GM10266 (cell line): ENCODE measurements around the gene NAP1L4.

Experiments
- DNase-seq: peaks from one replicate; pipeline ENCODE4 v3.0.0; 2012; ENCODE audit errors: extremely low spot score
- CTCF ChIP-seq: IDR thresholded peaks from 2 replicates; pipeline ENCODE4 v1.5.1; 2012; ENCODE audit warnings: mild to moderate bottlenecking, low read depth; ENCODE audit not compliant: control insufficient read depth, insufficient read depth; ENCODE audit errors: missing control alignments

The NAP1L4 gene

DNA sequence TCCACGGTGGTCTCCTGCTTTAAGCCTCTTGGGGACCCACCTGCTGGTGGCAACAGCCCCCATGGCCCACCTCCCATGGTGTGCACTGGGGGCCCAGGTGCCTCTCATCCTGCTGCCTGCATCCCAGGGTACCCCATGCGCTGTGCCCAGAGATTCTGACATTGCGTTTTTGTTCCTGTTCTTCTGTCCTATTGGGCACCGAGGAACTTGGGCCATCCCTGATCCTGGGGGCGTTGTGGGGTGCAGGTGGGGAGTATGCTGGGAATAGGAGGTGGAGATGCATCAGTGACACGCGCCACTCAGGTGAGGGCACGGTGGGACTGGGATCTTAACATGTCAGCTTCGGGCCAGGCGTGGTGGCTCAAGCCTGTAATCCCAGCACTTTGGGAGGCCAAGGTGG, 12.4 kb upstream of the NAP1L4 start:
- TF ChIP-seq CTCF = no peak
- no peak for DNase-seq

DNA sequence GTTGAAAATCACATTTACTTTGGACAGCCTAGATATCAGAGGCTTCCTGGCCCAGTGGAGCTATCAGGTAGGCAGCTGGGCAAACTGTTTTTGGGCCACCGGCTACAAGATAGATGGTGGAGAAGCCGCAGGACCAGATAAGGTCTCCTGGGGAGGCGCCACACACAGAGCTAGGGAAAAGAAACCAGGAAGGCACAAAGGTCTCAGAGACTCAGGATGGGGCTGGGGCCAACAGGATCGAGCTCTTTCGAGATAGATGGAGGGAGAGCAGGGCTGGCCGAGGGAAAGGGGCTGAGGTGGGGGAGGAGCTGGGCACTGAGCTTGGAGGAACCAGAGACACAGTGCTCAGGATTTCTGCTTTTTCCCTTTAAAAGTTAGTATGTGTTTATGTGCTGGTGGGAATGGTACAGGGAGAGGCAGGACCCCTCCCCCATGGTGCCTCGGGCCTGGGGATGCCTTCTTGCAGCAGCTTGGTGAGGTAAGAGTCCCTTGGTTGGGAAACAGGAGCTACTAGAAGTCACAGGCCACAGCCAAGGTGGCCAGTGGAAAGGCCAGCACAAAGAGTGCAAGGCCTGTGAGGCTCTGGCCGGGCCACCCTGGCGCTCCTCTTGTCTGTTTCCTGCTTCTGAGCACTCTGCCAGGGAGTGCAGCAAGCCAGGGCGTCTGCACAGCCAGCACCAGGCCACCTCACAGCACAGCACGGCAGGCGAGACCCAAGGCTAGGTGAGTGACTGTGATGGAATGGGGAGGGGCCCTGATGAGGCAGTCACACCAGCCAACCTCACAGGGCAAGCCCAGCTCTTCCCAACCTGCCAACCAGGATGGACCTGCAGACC, 11.5 kb upstream of the NAP1L4 start:
- no peak for TF ChIP-seq CTCF
- DNase-seq = no peak

DNA sequence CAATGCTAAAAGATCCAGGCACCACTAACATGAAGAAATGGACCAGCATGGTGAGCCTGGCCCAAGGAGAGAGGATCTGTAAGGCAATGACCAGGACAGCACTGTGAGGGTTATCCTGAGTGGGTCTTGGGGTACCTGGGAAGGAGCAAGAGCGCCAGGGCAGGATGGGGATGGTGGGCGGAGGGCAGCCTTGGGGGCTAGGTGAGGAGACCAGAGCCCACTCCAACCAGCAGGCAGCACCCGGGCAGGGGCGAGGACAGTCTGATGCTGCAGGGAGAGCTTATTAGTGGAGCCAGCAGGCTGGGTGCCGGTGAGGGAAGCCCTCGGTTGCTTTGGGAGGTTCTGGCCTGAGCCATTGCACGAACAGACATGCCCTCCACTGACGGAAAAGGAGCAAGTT, 10.7 kb upstream of the NAP1L4 start:
- no peak for DNase-seq
- no peak for TF ChIP-seq CTCF

DNA sequence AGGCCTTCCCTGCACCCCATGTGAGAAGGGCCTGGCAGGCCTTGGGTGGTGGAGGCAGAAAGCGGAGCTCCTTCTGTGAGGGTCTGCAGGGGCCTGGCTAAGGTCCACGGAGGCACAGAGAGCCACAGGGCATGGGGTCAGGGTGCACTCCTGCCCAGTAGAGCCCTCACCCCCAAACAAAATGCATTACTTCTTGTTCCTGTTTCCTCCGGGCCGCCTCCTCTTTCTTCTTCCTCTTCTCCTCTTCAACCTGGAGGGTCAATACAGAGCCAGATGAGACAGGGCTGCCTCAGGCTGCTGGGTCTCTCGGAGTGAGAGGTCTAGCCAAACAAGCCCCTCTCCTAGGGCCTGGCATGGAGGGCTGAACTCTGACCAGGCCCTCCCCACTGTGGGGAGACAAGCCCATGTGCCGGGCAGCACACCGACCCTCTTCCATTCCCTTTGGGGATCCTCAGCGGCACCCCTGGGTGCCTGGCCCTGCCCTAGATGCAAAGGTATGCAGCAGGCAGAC, 10.3 kb upstream of the NAP1L4 start:
- no peak for DNase-seq
- TF ChIP-seq CTCF = no peak

DNA sequence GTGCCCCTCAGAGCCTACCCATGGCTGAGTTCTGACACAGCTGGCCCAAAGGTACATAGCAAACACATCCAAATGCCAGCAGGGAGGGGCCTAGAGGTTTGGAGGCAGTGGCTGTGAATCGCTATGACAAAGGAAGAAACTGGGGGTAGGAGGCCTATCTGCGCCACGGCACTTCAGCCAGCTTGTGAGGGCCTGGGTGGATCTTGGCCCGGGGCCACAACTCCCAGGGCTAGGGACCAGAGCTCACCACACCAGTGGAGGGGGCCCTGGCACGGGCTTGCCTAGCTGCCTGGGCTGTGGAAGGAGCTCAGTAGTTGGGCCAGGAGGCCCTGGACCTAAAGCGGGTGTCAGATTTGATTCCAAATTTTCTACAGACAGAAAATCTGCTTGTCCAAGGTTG, 9.4 kb upstream of the NAP1L4 start:
- TF ChIP-seq CTCF = no peak
- no peak for DNase-seq

DNA sequence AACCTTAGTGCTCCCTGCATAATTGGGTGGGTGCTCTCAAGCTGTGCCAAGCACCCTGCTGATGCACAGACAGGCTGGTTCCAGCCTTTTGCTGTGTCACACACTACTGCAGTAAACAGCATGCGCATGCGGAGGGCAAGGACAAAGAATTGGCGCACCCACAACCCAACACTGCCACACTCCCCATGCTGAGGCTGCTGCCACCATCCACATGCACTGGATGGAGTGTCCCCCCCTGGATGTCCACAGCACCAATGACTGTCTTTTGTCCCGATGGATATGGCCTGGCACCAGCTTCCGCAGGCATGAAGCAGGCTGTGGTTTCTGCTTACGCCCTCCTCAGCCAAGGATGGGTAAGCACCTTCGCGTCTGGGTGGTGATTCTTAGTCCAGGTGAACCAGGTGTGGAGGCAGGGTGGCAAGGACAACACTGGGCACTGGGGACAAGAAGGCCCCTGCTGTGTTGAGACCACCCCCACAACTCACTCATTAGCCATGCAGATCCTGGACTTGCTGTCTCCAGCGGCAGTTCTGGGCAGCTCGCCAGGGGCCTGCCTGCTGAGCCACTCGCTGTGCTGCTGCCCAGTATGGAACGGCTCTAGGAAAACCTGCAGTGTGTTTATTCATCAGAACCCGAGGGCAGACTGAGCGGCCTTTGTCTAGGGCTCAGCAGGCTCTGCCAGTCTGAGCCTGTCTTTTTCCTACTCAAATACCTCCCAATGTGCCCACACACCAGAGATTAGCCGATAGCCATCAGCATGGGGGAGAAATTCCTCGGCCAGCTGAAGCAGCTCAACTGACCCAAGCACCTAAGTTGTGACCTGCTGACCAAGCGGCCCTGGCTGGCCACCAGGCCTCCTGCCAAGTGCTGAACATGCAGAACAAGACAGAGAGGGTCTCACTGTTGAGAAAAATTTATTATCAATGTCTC, 8.2 kb upstream of the NAP1L4 start:
- no peak for DNase-seq
- TF ChIP-seq CTCF = no peak

- TF ChIP-seq CTCF = no peak
- DNase-seq = no peak
These were observed 7.4 kb upstream of the NAP1L4 start for GRCh38 chr11:2999464-2999998.
